ENCODE data around the gene SESN1. TPM values are rescaled to one million over a fixed set of nuclear protein-coding genes. Genes with fewer than 3 reads are reported as not detected.
"Not testable (repeated sequence)": the region's sequence is repeated elsewhere in the genome, so short reads cannot be mapped to it uniquely, and the experiment has no call there.

The SESN1 gene
- total RNA-seq, 1 experiment from 2014 or later: 17.5 TPM

DNA sequence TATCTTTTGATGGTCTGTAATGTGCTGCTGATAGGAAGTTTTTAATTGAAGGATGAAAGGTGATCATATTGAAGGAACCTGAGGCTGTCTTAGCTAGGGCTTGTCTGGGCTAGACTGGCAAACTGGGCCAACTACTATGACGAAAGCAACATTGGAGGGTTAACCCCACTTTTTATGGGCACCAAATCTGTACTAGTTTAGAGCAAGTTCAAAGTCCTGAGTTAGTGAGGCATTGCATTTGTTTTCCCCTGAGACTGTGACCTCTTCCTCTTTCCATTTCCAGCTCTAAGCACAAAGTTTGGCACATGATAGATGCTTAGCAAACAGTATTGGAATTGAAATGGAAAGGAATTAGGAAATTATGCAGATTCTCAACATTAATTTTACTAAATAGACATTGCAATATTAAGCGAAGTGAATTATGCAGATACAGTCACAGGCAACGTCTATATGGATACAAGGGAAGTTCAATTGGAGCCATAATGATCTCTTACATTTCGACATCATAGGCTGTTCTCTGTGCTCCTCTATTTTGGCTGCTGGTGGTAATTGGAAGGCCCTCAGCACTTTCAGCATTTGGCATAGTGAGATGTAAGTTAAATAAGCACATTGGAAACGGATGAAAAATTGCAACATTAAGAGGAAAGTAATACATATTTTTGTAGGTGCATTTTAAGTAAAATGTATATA is 22.8 kb upstream of the SESN1 start:
- H3K23ac ChIP-seq (ENCODE audit: insufficient read length, low read depth, low read length): no peak overlapping the region
- no peak overlapping the region for H3K9ac ChIP-seq (ENCODE audit: extremely low read depth, insufficient read length, low read length)
- DNase-seq: no peak
- no peak overlapping the region for H4K8ac ChIP-seq (replicated peaks; ENCODE audit: insufficient read length, low read depth, low read length)
- TF ChIP-seq, protein P1, sequence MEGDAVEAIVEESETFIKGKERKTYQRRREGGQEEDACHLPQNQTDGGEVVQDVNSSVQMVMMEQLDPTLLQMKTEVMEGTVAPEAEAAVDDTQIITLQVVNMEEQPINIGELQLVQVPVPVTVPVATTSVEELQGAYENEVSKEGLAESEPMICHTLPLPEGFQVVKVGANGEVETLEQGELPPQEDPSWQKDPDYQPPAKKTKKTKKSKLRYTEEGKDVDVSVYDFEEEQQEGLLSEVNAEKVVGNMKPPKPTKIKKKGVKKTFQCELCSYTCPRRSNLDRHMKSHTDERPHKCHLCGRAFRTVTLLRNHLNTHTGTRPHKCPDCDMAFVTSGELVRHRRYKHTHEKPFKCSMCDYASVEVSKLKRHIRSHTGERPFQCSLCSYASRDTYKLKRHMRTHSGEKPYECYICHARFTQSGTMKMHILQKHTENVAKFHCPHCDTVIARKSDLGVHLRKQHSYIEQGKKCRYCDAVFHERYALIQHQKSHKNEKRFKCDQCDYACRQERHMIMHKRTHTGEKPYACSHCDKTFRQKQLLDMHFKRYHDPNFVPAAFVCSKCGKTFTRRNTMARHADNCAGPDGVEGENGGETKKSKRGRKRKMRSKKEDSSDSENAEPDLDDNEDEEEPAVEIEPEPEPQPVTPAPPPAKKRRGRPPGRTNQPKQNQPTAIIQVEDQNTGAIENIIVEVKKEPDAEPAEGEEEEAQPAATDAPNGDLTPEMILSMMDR (conservative IDR thresholded peaks at IDR 0.05): no peak
- no peak overlapping the region for H3K4ac ChIP-seq (ENCODE audit: low read depth, low read length)
- H3K18ac ChIP-seq (ENCODE audit: insufficient read length, low read depth, low read length): no peak overlapping the region
- no peak overlapping the region for H2BK120ac ChIP-seq (ENCODE audit: low read depth, low read length, poor library complexity, severe bottlenecking)
- H3K27me3 ChIP-seq (ENCODE audit: insufficient read depth, low read length): no peaks in the 10 kb centered on the region
- H2BK15ac ChIP-seq (ENCODE audit: low read depth, low read length): no peak overlapping the region
- no peak overlapping the region for H3T11ph ChIP-seq (ENCODE audit: low read length)
- Mint-ChIP-seq H3K9me3 (no peaks in the 10 kb centered on the region), H3K36me3 (ENCODE audit: insufficient read depth in 1 of 3, low read depth in 3 of 3) (no peaks in the 10 kb centered on the region), H3K27ac (no peak overlapping the region), H3K4me3 (no peak overlapping the region), H3K4me1 (peaks cover under 1 to 3% of the 10 kb centered on the region in 2 experiments), H3K27me3 (ENCODE audit: low read depth) (no peaks in the 10 kb centered on the region)
- H3K23me2 ChIP-seq (ENCODE audit: insufficient read length, low read depth, low read length, poor library complexity, severe bottlenecking): no peaks in the 10 kb centered on the region
- no peak overlapping the region for H4K5ac ChIP-seq (ENCODE audit: insufficient read length, low read depth, low read length)
- no peak overlapping the region for H3K14ac ChIP-seq (ENCODE audit: insufficient read depth, low read length)
- H2AK5ac ChIP-seq (ENCODE audit: insufficient read length, low read length): no peak overlapping the region
- no peak overlapping the region for H2BK5ac ChIP-seq (ENCODE audit: insufficient read length, low read length)
- H4K91ac ChIP-seq (ENCODE audit: insufficient read length, low read depth, low read length): no peak overlapping the region
- no peaks in the 10 kb centered on the region for H3K79me2 ChIP-seq (ENCODE audit: insufficient read depth, low read length)
- H2AFZ ChIP-seq (ENCODE audit: low read length): no peak overlapping the region
- no peak overlapping the region for H2BK20ac ChIP-seq (ENCODE audit: low read depth, low read length, poor library complexity, severe bottlenecking)
- WGBS (ENCODE audit: extremely low coverage, insufficient read length, low lambda C conversion rate): no CpG with 5 or more reads among the region's 5 CpGs
- H4K20me1 ChIP-seq (ENCODE audit: control insufficient read depth, insufficient read depth, insufficient read length): no peaks in the 10 kb centered on the region
- no peak overlapping the region for H2BK12ac ChIP-seq (ENCODE audit: insufficient read length, low read depth, low read length)
- no peak overlapping the region for H3K4me2 ChIP-seq (ENCODE audit: insufficient read depth, insufficient read length, low read length)
- no peaks in the 10 kb centered on the region for H3K4me1 ChIP-seq (ENCODE audit: insufficient read depth, low read length)
- H3K56ac ChIP-seq (ENCODE audit: insufficient read length, low read depth, low read length): no peak overlapping the region
- no peaks in the 10 kb centered on the region for H3K9me3 ChIP-seq (ENCODE audit: control insufficient read depth, low read depth, low read length)
- H3K79me1 ChIP-seq (ENCODE audit: insufficient read depth, low read depth, low read length, poor library complexity, severe bottlenecking): no peaks in the 10 kb centered on the region
- no peak overlapping the region for H3K27ac ChIP-seq (ENCODE audit: insufficient read length, low read depth, low read length)

DNA sequence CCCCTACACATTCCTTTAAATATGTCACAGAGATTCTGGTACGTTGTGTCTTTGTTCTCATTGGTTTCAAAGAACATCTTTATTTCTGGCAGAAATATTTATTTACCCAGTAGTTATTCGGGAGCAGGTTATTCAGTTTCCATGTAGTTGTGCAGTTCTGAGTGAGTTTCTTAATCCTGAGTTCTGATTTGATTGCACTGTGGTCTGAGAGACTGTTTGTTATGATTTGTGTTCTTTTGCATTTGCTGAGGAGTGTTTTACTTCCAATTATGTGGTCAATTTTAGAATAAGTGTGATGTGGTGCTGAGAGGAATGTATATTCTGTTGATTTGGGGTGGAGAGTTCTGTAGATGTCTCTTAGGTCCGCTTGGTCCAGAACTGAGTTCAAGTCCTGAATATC is 18.0 kb upstream of the SESN1 start:
- H2BK5ac ChIP-seq (ENCODE audit: insufficient read length, low read length); DNase-seq; H3K4ac ChIP-seq (ENCODE audit: low read depth, low read length); H3K27me3 ChIP-seq (ENCODE audit: insufficient read depth, low read length); H3K56ac ChIP-seq (ENCODE audit: insufficient read length, low read depth, low read length); H3K14ac ChIP-seq (ENCODE audit: insufficient read depth, low read length); H3K27ac Mint-ChIP-seq; H2BK20ac ChIP-seq (ENCODE audit: low read depth, low read length, poor library complexity, severe bottlenecking); H3K27me3 Mint-ChIP-seq (ENCODE audit: low read depth); H2BK120ac ChIP-seq (ENCODE audit: low read depth, low read length, poor library complexity, severe bottlenecking); H3K23ac ChIP-seq (ENCODE audit: insufficient read length, low read depth, low read length); H3K4me2 ChIP-seq (ENCODE audit: insufficient read depth, insufficient read length, low read length); H2BK12ac ChIP-seq (ENCODE audit: insufficient read length, low read depth, low read length); H3K18ac ChIP-seq (ENCODE audit: insufficient read length, low read depth, low read length); H4K20me1 ChIP-seq (ENCODE audit: control insufficient read depth, insufficient read depth, insufficient read length); H4K8ac ChIP-seq (replicated peaks; ENCODE audit: insufficient read length, low read depth, low read length); H3K23me2 ChIP-seq (ENCODE audit: insufficient read length, low read depth, low read length, poor library complexity, severe bottlenecking); H2AFZ ChIP-seq (ENCODE audit: low read length); H3K4me3 Mint-ChIP-seq; H4K5ac ChIP-seq (ENCODE audit: insufficient read length, low read depth, low read length); H3K79me1 ChIP-seq (ENCODE audit: insufficient read depth, low read depth, low read length, poor library complexity, severe bottlenecking); H3K27ac ChIP-seq (ENCODE audit: insufficient read length, low read depth, low read length); H3K79me2 ChIP-seq (ENCODE audit: insufficient read depth, low read length); H2AK5ac ChIP-seq (ENCODE audit: insufficient read length, low read length); H4K91ac ChIP-seq (ENCODE audit: insufficient read length, low read depth, low read length); H3K4me1 ChIP-seq (ENCODE audit: insufficient read depth, low read length); H3K9ac ChIP-seq (ENCODE audit: extremely low read depth, insufficient read length, low read length); H2BK15ac ChIP-seq (ENCODE audit: low read depth, low read length); H3T11ph ChIP-seq (ENCODE audit: low read length); H3K9me3 ChIP-seq (ENCODE audit: control insufficient read depth, low read depth, low read length); H3K4me1 Mint-ChIP-seq: not testable (repeated sequence)
- no CpG with 5 or more reads among the region's 3 CpGs for WGBS (ENCODE audit: extremely low coverage, insufficient read length, low lambda C conversion rate)
- Mint-ChIP-seq H3K36me3 (ENCODE audit: insufficient read depth in 1 of 3, low read depth in 3 of 3) (peaks cover 0 to 12% (median 11%) of the 10 kb centered on the region in 3 experiments; a peak in 5 of 7 replicates), H3K9me3 (peaks cover 3 to 11% of the 10 kb centered on the region in 2 experiments)

Measured in H9 (cell line).